Motor neuron (in vitro differentiated cells): ENCODE results near the gene FNDC8. TPM values are rescaled to one million over a fixed set of nuclear protein-coding genes. Genes with fewer than 3 reads are reported as not detected.
"Not testable (repeated sequence)": the region's sequence is repeated elsewhere in the genome, so short reads cannot be mapped to it uniquely, and the experiment has no call there.

Experiments used
- ATAC-seq, 8 experiments: fragments of 200-7000 bp; cut with Tn5 transposase; replicated peaks in 6 of 8; 2 replicates each; pipeline ENCODE4 v1.8.0; 2021; ENCODE audit warnings: mild to moderate bottlenecking in 8 of 8, moderate library complexity in 8 of 8
- H3K27ac ChIP-seq, 2 donors: fragments of 250-450 bp; sonication (Bioruptor Pico); 2 replicates each; pipeline ENCODE4 v1.9.0; 2021; ENCODE audit warnings: antibody characterized with exemption in 2 of 2, mild to moderate bottlenecking in 2 of 2, moderate library complexity in 1 of 2
- H3K4me1 ChIP-seq, 2 donors: fragments of 250-450 bp; sonication (Bioruptor Pico); replicated peaks in 1 of 2; 2 replicates each; pipeline ENCODE4 v1.6.1; 2021; ENCODE audit warnings: antibody characterized with exemption in 2 of 2, mild to moderate bottlenecking in 2 of 2, moderate library complexity in 1 of 2
- H3K4me3 ChIP-seq, 5 donors: fragments of 250-450 bp; sonication (Bioruptor Pico); 2 replicates each; pipeline ENCODE4 v1.9.0; 2021; ENCODE audit warnings: antibody characterized with exemption in 5 of 5, mild to moderate bottlenecking in 5 of 5, moderate library complexity in 4 of 5
- WGBS, 10 experiments: fragments of 450-650 bp; shearing (Covaris generic); methylation state at CpG; one replicate each; pipeline ENCODE4 v1.0.0; 2022; 5-methylcytosine and 5-hydroxymethylcytosine counted together
- in situ Hi-C, 9 experiments: fragments of 400-800 bp; cut with MboI; loops; one replicate each; pipeline ENCODE4 v1.15.0; 2021; ENCODE audit warnings: low sequenced_read_pairs in 9 of 9, low pct_unique_long_range_greater_than_20kb in 2 of 9; ENCODE audit not compliant: unreplicated experiment in 9 of 9
- total RNA-seq, 8 experiments: library from RNA; unstranded; fragments of 300-600 nt; gene quantifications; 2 replicates each; pipeline versions ENCODE4 v1.2.3 to v1.2.4, GENCODE V29; 2022

The FNDC8 gene
- total RNA-seq, 8 experiments from 2014 or later: 0.20 TPM; not detected in 7

GRCh38 chr17:35167046-35167445 is 45.6 kb downstream of the FNDC8 start:
- Histone ChIP-seq H3K4me1 (no peaks in the 10 kb centered on the region), H3K27ac (no peak overlapping the region), H3K4me3 (no peak overlapping the region)
- in situ Hi-C loops: loop anchor here in 4 of 9 experiments (25.0 kb wide), 1 partner anchor 370 kb away; the partner anchor contains the start of gene SLFN12L (in 4 of the 4)
- WGBS, 10 experiments: 50 to 63% methylated on average over 2 of the region's 3 CpGs; no CpG with 5 or more reads in 8 of the 10 experiments
- no peak for ATAC-seq

- 40 to 43% methylated on average over 1 of the region's 1 CpG; no CpG with 5 or more reads in 8 of the 10 experiments for WGBS, 10 experiments
- in situ Hi-C loops: loop anchor here in 4 of 9 experiments (25.0 kb wide), 1 partner anchor 370 kb away; the partner anchor contains the start of gene SLFN12L (in 4 of the 4)
- ATAC-seq: no peak
- H3K4me3 ChIP-seq: no peak overlapping the region
- no peak overlapping the region for H3K27ac ChIP-seq
- no peaks in the 10 kb centered on the region for H3K4me1 ChIP-seq
Measured at GRCh38 chr17:35167666-35168065, 46.3 kb downstream of the FNDC8 start.

GRCh38 chr17:35169835-35170363 is 48.5 kb downstream of the FNDC8 start:
- WGBS, 10 experiments: 75 to 90% (median 85%) methylated on average over 1 to 8 of the region's 17 CpGs; no CpG with 5 or more reads in 6 of the 10 experiments
- Histone ChIP-seq H3K4me1 (no peaks in the 10 kb centered on the region), H3K27ac (no peak overlapping the region), H3K4me3 (no peak overlapping the region)
- no peak for ATAC-seq
- in situ Hi-C loops: loop anchor here in 5 of 9 experiments (10.0 to 25.0 kb wide), 2 partner anchors 365 to 367 kb away; partner anchors contain the start of gene SLFN12L (in 5 of the 5)

- Histone ChIP-seq H3K4me1 (no peaks in the 10 kb centered on the region), H3K27ac (no peak overlapping the region), H3K4me3 (no peak overlapping the region)
- in situ Hi-C loops: loop anchor here in 5 of 9 experiments (10.0 to 25.0 kb wide), 2 partner anchors 364 to 366 kb away; partner anchors contain the start of gene SLFN12L (in 5 of the 5)
- peak in 3 of 8 experiments; percentile 57 to 83 (median 81) for ATAC-seq
- 62 to 86% (median 75%) methylated on average over 1 to 11 of the region's 18 CpGs; no CpG with 5 or more reads in 3 of the 10 experiments for WGBS, 10 experiments
Measured at GRCh38 chr17:35170968-35171771, 49.8 kb downstream of the FNDC8 start.

GRCh38 chr17:35171834-35172233 is 50.4 kb downstream of the FNDC8 start:
- ATAC-seq: peak in 2 of 8 experiments; percentile 29 to 40
- no peak overlapping the region for H3K27ac ChIP-seq
- in situ Hi-C loops: loop anchor here in 5 of 9 experiments (10.0 to 25.0 kb wide), 2 partner anchors 363 to 365 kb away; partner anchors contain the start of gene SLFN12L (in 5 of the 5)
- no peaks in the 10 kb centered on the region for H3K4me1 ChIP-seq
- 0 to 100% (median 27%) methylated on average over 1 to 2 of the region's 2 CpGs; no CpG with 5 or more reads in 2 of the 10 experiments for WGBS, 10 experiments
- H3K4me3 ChIP-seq: no peak overlapping the region

- not testable (repeated sequence) for H3K27ac ChIP-seq, ATAC-seq, H3K4me3 ChIP-seq, H3K4me1 ChIP-seq
- in situ Hi-C loops: loop anchor here in 5 of 9 experiments (10.0 to 25.0 kb wide), 2 partner anchors 362 to 365 kb away; partner anchors contain the start of gene SLFN12L (in 5 of the 5)
- WGBS, 10 experiments: 40 to 100% (median 72%) methylated on average over 1 to 3 of the region's 3 CpGs; no CpG with 5 or more reads in 1 of the 10 experiments
Measured at GRCh38 chr17:35172321-35172720, 50.9 kb downstream of the FNDC8 start.

- 45 to 100% (median 86%) methylated on average over 1 to 2 of the region's 2 CpGs for WGBS, 10 experiments
- ATAC-seq: no peak
- in situ Hi-C loops: loop anchor here in 5 of 9 experiments (10.0 to 25.0 kb wide), 2 partner anchors 360 to 362 kb away; partner anchors contain the start of gene SLFN12L (in 5 of the 5)
- Histone ChIP-seq H3K27ac (no peak overlapping the region), H3K4me1 (no peaks in the 10 kb centered on the region), H3K4me3 (no peak overlapping the region)
Measured at GRCh38 chr17:35174835-35175334, 53.5 kb downstream of the FNDC8 start.

- WGBS, 10 experiments: 56 to 100% (median 78%) methylated on average over 2 to 8 of the region's 9 CpGs; no CpG with 5 or more reads in 2 of the 10 experiments
- Histone ChIP-seq H3K4me1 (no peaks in the 10 kb centered on the region), H3K27ac (no peak overlapping the region), H3K4me3 (no peak overlapping the region)
- in situ Hi-C loops: loop anchor here in 1 of 9 experiments (10.0 kb wide), 1 partner anchor 359 kb away; the partner anchor contains the start of gene SLFN12L
- ATAC-seq: no peak
Measured at GRCh38 chr17:35175638-35176415, 54.4 kb downstream of the FNDC8 start.

GRCh38 chr17:35176897-35177296 is 55.5 kb downstream of the FNDC8 start:
- ATAC-seq: no peak
- in situ Hi-C loops: loop anchor here in 1 of 9 experiments (10.0 kb wide), 1 partner anchor 358 kb away; the partner anchor contains the start of gene SLFN12L
- Histone ChIP-seq H3K4me1 (no peaks in the 10 kb centered on the region), H3K27ac (no peak overlapping the region), H3K4me3 (no peak overlapping the region)
- WGBS, 10 experiments: 18 to 85% (median 60%) methylated on average over 1 to 8 of the region's 8 CpGs

- in situ Hi-C loops: loop anchor here in 1 of 9 experiments (10.0 kb wide), 1 partner anchor 355 kb away; the partner anchor contains the start of gene SLFN12L
- not testable (repeated sequence) for ATAC-seq, H3K4me3 ChIP-seq, H3K4me1 ChIP-seq, H3K27ac ChIP-seq
- no CpG with 5 or more reads among the region's 5 CpGs for WGBS, 10 experiments
Measured at GRCh38 chr17:35179379-35179778, 58.0 kb downstream of the FNDC8 start.
